Hepatocyte (in vitro differentiated cells): Measurements from ENCODE around the gene TRABD2A.

ENCODE experiments used
- CTCF ChIP-seq: fragments of 200-600 bp; sonication (generic); IDR thresholded peaks from 2 replicates; pipeline ENCODE4 v1.5.1; 2016; ENCODE audit warnings: antibody characterized with exemption, mild to moderate bottlenecking; ENCODE audit not compliant: poor library complexity
- EZH2 ChIP-seq: fragments of 200-600 bp; sonication (generic); IDR thresholded peaks from 2 replicates; pipeline ENCODE4 v1.6.1; 2016; ENCODE audit warnings: antibody characterized with exemption, mild to moderate bottlenecking, borderline replicate concordance
- EZH2phosphoT487 ChIP-seq: fragments of 200-600 bp; sonication (generic); IDR thresholded peaks from one replicate; pipeline ENCODE4 v1.6.1; 2018; ENCODE audit warnings: antibody characterized with exemption, mild to moderate bottlenecking, low read depth, moderate library complexity; ENCODE audit not compliant: unreplicated experiment, severe bottlenecking

GRCh38 chr2:84902526-84902925, 21.6 kb upstream of the TRABD2A start:
- no peak for TF ChIP-seq CTCF
- TF ChIP-seq EZH2, result no peak
- no peak for TF ChIP-seq EZH2phosphoT487
